Peyer's patch (tissue), 4 donors: ENCODE data around the gene SF3A2.

Experiments
- POLR2A ChIP-seq, 2 donors: fragments of 450-650 bp; IDR thresholded peaks; one replicate each; pipeline ENCODE4 v1.5.1; 2017; ENCODE audit warnings: antibody characterized with exemption in 2 of 2, mild to moderate bottlenecking in 2 of 2, moderate library complexity in 2 of 2
- TF ChIP-seq, protein P1 (sequence below), 6 experiments: fragments of 450-650 bp in 4 of 6; fragments of 200-600 bp in 2 of 6; sonication (generic) in 1 of 6; IDR thresholded peaks; one replicate each; pipeline ENCODE4 v1.5.1; 2017 to 2019; ENCODE audit warnings: antibody characterized with exemption in 6 of 6, mild to moderate bottlenecking in 3 of 6, moderate library complexity in 1 of 6

DNA sequence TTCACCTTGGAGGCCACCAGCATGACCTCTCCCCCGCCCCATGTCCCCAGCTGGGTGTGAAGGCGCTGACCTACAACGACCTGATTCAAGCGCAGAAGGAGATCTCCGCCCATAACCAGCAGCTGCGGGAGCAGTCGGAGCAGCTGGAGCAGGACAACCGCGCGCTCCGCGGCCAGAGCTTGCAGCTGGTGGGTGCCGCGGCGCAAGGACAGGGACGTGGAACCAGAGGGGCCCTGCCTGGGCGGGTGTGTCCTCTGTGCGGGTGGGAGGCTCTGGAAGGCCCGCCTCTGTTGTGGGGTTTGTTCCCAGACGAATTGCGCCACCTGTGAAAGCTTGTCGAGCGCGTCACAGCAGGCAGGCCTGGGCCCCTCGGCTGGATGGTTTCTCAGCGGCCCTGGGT lies 22.8 kb upstream of the SF3A2 start:
- no peak for TF ChIP-seq POLR2A (IDR thresholded peaks at IDR 0.05)
- TF ChIP-seq, protein P1, sequence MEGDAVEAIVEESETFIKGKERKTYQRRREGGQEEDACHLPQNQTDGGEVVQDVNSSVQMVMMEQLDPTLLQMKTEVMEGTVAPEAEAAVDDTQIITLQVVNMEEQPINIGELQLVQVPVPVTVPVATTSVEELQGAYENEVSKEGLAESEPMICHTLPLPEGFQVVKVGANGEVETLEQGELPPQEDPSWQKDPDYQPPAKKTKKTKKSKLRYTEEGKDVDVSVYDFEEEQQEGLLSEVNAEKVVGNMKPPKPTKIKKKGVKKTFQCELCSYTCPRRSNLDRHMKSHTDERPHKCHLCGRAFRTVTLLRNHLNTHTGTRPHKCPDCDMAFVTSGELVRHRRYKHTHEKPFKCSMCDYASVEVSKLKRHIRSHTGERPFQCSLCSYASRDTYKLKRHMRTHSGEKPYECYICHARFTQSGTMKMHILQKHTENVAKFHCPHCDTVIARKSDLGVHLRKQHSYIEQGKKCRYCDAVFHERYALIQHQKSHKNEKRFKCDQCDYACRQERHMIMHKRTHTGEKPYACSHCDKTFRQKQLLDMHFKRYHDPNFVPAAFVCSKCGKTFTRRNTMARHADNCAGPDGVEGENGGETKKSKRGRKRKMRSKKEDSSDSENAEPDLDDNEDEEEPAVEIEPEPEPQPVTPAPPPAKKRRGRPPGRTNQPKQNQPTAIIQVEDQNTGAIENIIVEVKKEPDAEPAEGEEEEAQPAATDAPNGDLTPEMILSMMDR (IDR thresholded peaks at IDR 0.05), result no peak
